Measurements from ENCODE around the gene CDH15.
"Not testable (repeated sequence)": the region's sequence is repeated elsewhere in the genome, so short reads cannot be mapped to it uniquely, and the experiment has no call there.

The CDH15 gene

DNA sequence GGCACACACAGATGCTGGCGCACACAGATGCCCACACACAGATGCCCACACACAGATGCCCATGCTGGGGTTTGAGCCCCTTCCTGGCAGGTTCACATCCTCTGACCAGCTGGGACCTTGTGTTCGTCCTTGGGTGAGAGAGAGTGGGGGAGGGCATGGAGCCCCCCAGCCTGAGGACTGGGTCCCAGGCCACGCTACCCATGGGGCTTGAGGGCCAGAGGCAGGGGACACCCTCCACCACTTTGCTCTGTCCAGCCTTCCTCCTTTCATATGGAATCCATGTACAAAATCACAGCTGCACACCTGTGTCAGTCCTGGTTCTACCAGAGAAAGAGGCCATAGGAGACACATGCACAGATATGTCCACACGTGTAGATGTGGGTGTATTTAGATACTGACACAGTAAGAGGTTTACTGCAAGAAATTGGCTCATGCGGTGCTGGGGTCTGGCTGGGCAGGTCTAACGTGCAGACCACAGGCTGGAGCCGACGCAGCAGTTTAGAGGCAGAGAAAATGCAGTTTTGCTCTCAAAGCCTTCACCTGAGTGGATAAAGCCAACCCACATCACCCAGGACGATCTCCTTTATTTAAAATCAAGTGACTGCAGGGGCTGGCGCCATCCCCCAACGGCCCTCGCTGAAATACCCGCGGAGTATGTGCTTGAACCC is 17.9 kb downstream of the CDH15 start:
- no peaks in the 10 kb centered on the region for H3K36me3 ChIP-seq (replicated peaks)
- DNase-seq, result no peak
- no peak overlapping the region for H3K4me3 ChIP-seq (ENCODE audit: low read depth, low read length)
- no peaks in the 10 kb centered on the region for H3K27me3 ChIP-seq (replicated peaks)
- H3K27ac ChIP-seq, result no peak overlapping the region
- in situ Hi-C loops (cut with HindIII; ENCODE audit: low pct_ligation_motif_present, low sequenced_read_pairs), result no loop called here
- TF ChIP-seq, protein P1, sequence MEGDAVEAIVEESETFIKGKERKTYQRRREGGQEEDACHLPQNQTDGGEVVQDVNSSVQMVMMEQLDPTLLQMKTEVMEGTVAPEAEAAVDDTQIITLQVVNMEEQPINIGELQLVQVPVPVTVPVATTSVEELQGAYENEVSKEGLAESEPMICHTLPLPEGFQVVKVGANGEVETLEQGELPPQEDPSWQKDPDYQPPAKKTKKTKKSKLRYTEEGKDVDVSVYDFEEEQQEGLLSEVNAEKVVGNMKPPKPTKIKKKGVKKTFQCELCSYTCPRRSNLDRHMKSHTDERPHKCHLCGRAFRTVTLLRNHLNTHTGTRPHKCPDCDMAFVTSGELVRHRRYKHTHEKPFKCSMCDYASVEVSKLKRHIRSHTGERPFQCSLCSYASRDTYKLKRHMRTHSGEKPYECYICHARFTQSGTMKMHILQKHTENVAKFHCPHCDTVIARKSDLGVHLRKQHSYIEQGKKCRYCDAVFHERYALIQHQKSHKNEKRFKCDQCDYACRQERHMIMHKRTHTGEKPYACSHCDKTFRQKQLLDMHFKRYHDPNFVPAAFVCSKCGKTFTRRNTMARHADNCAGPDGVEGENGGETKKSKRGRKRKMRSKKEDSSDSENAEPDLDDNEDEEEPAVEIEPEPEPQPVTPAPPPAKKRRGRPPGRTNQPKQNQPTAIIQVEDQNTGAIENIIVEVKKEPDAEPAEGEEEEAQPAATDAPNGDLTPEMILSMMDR (IDR thresholded peaks at IDR 0.05; ENCODE audit: low read depth, low read length, missing control alignments), result no peak

DNA sequence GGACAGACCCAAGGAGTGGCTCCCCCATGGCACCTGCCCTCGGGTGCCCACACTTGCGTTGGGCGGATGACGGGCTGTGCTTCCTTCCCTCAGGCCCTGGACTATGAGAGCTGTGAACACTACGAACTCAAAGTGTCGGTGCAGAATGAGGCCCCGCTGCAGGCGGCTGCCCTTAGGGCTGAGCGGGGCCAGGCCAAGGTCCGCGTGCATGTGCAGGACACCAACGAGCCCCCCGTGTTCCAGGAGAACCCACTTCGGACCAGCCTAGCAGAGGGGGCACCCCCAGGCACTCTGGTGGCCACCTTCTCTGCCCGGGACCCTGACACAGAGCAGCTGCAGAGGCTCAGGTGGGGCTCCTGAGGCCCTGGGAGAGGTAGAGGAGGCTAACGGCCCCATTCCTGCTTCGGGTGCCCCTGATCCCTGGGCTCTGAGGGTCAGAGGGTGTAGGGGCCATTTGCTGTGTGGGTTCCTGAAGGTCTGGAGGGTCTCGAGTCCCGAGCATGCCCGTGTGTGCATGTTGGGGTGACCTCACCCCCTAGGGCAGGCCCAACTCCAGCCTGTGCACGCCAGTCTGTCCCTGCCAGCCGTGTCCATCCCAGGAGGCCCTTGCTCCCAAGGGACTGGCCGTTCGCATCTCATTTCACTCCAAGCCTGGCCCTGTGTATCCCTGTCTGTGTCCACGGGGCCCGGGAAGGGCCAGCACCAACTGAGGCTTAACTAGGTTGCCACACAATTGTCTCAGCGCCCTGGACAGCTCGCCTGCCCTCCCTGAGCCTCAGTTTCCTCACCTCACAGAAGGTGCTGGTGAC is 18.8 kb downstream of the CDH15 start:
- no peaks in the 10 kb centered on the region for H3K27me3 ChIP-seq (replicated peaks)

DNA sequence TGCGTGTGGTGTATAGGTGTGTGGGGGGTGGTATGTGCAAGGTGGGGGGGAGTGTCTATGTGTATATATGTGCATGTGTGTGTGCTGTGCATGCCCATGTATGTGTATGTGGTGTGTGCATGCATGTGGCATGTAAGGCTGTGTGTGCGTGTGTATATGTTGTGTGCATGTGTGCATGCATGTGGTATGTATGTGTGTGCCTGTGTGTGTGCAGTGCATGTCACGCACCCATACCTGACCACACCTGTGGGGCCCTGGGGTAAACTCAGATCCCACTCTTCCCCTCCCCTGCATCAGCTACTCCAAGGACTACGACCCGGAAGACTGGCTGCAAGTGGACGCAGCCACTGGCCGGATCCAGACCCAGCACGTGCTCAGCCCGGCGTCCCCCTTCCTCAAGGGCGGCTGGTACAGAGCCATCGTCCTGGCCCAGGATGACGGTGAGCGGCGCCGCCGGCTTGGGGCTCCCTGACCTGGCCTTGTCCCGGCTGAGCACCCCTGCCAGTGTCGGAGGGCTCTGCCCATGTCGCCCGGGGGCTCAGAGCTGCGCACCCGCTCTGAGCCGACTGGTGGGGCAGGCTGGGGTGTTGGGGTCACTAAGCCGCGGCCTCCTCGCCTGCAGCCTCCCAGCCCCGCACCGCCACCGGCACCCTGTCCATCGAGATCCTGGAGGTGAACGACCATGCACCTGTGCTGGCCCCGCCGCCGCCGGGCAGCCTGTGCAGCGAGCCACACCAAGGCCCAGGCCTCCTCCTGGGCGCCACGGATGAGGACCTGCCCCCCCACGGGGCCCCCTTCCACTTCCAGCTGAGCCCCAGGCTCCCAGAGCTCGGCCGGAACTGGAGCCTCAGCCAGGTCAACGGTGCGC is 19.7 kb downstream of the CDH15 start:
- H3K27me3 ChIP-seq (replicated peaks), result no peaks in the 10 kb centered on the region
- DNase-seq, result no peak
- no peak overlapping the region for H3K4me3 ChIP-seq (ENCODE audit: low read depth, low read length)
- TF ChIP-seq, protein P1 (IDR thresholded peaks at IDR 0.05; ENCODE audit: low read depth, low read length, missing control alignments), result no peak
- in situ Hi-C loops (cut with HindIII; ENCODE audit: low pct_ligation_motif_present, low sequenced_read_pairs), result no loop called here
- H3K27ac ChIP-seq, result no peak overlapping the region
- no peaks in the 10 kb centered on the region for H3K36me3 ChIP-seq (replicated peaks)

More for the DNA sequence above, 18.8 kb downstream of the CDH15 start:
- no peak for DNase-seq
- TF ChIP-seq, protein P1 (IDR thresholded peaks at IDR 0.05; ENCODE audit: low read depth, low read length, missing control alignments), result no peak
- H3K36me3 ChIP-seq (replicated peaks), result no peaks in the 10 kb centered on the region
- no peak overlapping the region for H3K27ac ChIP-seq
- in situ Hi-C loops (cut with HindIII; ENCODE audit: low pct_ligation_motif_present, low sequenced_read_pairs), result no loop called here
- H3K4me3 ChIP-seq (ENCODE audit: low read depth, low read length), result no peak overlapping the region

DNA sequence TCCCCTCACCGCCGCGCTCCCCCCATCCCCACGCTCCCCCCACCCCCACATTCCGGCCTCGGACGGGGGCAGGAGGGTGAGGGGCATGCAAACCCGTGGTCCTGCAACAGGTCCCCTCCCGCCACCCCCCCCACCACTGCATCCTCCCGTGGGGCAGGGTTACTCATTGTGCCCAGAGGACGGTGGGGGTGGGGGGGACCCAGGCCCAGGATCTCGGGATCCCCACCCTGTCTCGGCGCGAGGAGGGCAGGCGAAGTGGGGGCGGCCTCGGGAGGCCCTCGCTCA is 20.3 kb downstream of the CDH15 start:
- Histone ChIP-seq H3K36me3 (replicated peaks) (no peaks in the 10 kb centered on the region), H3K27ac (no peak overlapping the region), H3K27me3 (replicated peaks) (no peaks in the 10 kb centered on the region), H3K4me3 (ENCODE audit: low read depth, low read length) (peak overlapping the region; percentile 45)
- DNase-seq, result no peak
- TF ChIP-seq, protein P1 (IDR thresholded peaks at IDR 0.05; ENCODE audit: low read depth, low read length, missing control alignments), result no peak
- in situ Hi-C loops (cut with HindIII; ENCODE audit: low pct_ligation_motif_present, low sequenced_read_pairs), result no loop called here

DNA sequence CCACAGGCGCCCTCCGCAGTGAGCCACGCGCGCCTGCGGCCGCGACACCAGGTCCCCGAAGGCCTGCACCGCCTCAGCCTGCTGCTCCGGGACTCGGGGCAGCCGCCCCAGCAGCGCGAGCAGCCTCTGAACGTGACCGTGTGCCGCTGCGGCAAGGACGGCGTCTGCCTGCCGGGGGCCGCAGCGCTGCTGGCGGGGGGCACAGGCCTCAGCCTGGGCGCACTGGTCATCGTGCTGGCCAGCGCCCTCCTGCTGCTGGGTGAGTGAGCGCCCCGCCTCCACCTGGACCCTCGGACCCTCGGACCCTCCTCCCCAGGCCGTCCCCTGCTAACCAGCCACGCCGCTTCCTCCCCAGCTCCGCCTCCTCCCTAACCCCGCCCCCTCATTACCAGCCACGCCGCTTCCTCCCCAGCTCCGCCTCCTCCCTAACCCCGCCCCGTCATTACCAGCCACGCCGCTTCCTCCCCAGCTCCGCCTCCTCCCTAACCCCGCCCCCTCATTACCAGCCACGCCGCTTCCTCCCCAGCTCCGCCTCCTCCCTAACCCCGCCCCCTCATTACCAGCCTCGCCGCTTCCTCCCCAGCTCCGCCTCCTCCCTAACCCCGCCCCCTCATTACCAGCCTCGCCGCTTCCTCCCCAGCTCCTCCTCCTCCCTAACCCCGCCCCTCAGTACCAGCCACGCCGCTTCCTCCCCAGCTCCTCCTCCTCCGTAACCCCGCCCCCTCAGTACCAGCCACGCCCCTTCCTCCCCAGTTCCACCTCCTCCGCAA is 20.8 kb downstream of the CDH15 start:
- H3K27ac ChIP-seq; H3K36me3 ChIP-seq (replicated peaks); H3K27me3 ChIP-seq (replicated peaks); in situ Hi-C loops (cut with HindIII; ENCODE audit: low pct_ligation_motif_present, low sequenced_read_pairs): not testable (repeated sequence)
- peak; percentile 66 for DNase-seq
- peak overlapping the region; percentile 45 for H3K4me3 ChIP-seq (ENCODE audit: low read depth, low read length)
